Adrenal gland (tissue), 5 donors: Measurements from ENCODE around the gene PROCR.

Source experiments
- POLR2A ChIP-seq, 2 donors: fragments of 450-650 bp; IDR thresholded peaks; one replicate each; pipeline ENCODE4 v1.6.1; 2017; ENCODE audit warnings: antibody characterized with exemption in 2 of 2, mild to moderate bottlenecking in 2 of 2, moderate library complexity in 1 of 2
- TF ChIP-seq, protein P1 (sequence below), 6 experiments: fragments of 450-650 bp in 4 of 6; fragments of 200-600 bp in 2 of 6; sonication (generic) in 1 of 6; IDR thresholded peaks; 1 replicate in 5 of 6; 2 replicates in 1 of 6; pipeline versions ENCODE4 v1.5.1 to v1.8.0; 2016 to 2021; ENCODE audit warnings: antibody characterized with exemption in 6 of 6, mild to moderate bottlenecking in 2 of 6, moderate library complexity in 1 of 6
- donor health status: DM: no; HTN: no; CAD: no.

- TF ChIP-seq POLR2A (IDR thresholded peaks at IDR 0.05) = no peak
- TF ChIP-seq, protein P1, sequence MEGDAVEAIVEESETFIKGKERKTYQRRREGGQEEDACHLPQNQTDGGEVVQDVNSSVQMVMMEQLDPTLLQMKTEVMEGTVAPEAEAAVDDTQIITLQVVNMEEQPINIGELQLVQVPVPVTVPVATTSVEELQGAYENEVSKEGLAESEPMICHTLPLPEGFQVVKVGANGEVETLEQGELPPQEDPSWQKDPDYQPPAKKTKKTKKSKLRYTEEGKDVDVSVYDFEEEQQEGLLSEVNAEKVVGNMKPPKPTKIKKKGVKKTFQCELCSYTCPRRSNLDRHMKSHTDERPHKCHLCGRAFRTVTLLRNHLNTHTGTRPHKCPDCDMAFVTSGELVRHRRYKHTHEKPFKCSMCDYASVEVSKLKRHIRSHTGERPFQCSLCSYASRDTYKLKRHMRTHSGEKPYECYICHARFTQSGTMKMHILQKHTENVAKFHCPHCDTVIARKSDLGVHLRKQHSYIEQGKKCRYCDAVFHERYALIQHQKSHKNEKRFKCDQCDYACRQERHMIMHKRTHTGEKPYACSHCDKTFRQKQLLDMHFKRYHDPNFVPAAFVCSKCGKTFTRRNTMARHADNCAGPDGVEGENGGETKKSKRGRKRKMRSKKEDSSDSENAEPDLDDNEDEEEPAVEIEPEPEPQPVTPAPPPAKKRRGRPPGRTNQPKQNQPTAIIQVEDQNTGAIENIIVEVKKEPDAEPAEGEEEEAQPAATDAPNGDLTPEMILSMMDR (IDR thresholded peaks at IDR 0.05) = no peak
Measured at GRCh38 chr20:35125753-35126152, 46.1 kb upstream of the PROCR start.
